Hematopoietic multipotent progenitor cell treated with erythropoietin and hydrocortisone succinate and interleukin-3 and kit ligand, for 4 days (in vitro differentiated cells): Measurements from ENCODE around the gene CLCN2.

ENCODE experiments used
- DNase-seq: peaks from one replicate; pipeline ENCODE4 v3.0.0-alpha.2; 2015

The CLCN2 gene

DNA sequence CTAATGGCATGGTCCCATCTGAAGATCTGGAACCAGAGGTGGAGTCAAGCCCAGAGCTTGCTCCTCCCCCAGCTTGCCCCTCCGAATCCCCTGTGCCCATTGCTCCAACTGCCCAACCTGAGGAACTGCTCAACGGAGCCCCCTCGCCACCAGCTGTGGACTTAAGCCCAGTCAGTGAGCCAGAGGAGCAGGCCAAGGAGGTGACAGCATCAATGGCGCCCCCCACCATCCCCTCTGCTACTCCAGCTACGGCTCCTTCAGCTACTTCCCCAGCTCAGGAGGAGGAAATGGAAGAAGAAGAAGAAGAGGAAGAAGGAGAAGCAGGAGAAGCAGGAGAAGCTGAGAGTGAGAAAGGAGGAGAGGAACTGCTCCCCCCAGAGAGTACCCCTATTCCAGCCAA lies 39.7 kb downstream of the CLCN2 start:
- DNase-seq = no peak

GRCh38 chr3:184320104-184320445 lies 41.3 kb downstream of the CLCN2 start:
- DNase-seq = peak; percentile 97

- DNase-seq = no peak
Measured at GRCh38 chr3:184317201-184317600, 44.2 kb downstream of the CLCN2 start.

GRCh38 chr3:184316792-184317191 lies 44.6 kb downstream of the CLCN2 start:
- no peak for DNase-seq

- DNase-seq = peak; percentile 23
Measured at GRCh38 chr3:184315871-184316661, 45.3 kb downstream of the CLCN2 start.

DNA sequence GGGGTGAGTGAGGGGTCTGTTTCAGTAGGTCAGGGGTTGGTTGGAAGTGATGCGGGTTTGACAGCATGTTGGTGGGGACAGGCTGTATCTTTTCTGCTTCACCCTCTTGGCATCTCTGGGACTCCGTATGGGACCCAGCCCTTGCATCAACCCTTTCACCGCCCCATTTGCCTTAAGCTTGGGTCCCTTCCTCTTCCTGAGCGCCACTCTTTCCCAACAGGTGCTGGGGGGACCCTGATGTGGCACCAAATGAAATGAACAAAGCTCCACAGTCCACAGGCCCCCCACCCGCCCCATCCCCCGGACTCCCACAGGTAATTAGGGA lies 45.9 kb downstream of the CLCN2 start:
- peak; percentile 59 for DNase-seq

DNA sequence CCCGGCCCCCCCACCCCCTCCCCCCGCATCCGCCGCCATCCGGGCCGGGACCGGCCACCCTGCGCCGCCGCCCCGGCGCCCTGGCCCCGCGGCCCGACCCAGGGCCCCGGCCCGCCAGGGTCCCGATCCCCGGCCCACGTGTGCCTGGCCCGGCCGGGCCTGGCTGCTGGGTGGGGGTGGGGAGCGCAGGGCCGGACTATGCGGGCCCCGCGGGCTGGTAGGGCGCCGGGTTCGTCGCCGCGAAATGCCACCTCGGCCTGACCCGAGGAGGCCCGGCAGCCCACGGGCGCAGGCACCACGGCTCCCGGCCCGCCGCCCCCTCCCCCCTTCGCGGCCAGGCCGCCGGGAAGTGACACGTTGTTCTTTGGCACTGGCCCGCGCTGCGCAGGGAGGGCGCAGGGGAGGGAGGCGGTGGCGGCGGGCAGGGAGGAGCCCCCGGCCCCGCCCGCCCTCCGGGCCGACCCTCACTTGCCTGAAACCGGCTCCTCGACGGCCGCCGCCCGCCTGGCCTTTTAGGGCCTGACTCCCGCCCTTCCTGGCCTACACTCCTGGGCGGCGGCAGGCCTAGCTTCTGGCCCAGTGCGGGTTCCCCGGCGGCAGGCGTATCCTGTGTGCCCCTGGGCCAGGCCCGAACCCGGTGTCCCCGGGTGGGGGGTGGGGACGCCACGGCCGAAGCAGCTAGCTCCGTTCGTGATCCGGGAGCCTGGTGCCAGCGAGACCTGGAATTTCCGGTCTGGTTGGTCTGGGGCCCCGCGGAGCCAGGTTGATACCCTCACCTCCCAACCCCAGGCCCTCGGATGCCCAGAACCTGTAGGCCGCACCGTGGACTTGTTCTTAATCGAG lies 46.5 kb downstream of the CLCN2 start:
- peak; percentile 91 for DNase-seq

DNA sequence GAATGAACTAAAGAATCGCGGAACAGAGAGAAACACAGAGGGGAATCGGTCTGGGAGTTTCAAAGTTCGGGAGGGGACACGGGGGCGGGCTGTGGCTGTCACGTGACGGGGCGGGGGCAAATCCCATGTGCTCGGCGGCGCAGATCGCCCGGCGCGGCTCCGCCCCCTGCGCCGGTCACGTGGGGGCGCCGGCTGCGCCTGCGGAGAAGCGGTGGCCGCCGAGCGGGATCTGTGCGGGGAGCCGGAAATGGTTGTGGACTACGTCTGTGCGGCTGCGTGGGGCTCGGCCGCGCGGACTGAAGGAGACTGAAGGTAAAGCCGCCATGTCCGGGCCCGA lies 47.1 kb downstream of the CLCN2 start, which contains the start of gene EIF4G1:
Gene EIF4G1, plus strand, starts transcription at position 244 of the 337 bp plus-strand sequence. CDS start 1,191 bp downstream, outside the sequence.
- peak; percentile 97 for DNase-seq

DNA sequence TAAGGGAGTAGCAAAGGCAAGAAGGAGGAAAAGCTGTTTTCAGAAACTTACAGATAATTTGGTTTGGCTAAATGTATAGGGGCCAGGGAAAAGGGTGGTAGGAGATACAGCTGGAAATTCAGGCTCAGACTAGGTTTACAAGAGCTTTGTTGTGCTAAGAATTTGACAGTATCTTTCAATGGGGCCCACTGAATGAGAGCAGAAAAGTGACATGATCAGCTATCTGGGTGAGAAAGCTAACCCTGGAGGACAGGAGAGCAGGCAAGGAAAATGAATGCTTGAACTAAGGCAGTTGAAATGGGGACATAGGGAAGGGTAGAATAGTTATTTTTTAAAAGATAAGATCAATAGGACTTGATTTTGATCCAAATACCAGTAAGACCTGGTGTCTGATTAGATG lies 49.8 kb downstream of the CLCN2 start:
- no peak for DNase-seq

GRCh38 chr3:184308744-184309143 lies 52.7 kb downstream of the CLCN2 start:
- DNase-seq = peak; percentile 29

DNA sequence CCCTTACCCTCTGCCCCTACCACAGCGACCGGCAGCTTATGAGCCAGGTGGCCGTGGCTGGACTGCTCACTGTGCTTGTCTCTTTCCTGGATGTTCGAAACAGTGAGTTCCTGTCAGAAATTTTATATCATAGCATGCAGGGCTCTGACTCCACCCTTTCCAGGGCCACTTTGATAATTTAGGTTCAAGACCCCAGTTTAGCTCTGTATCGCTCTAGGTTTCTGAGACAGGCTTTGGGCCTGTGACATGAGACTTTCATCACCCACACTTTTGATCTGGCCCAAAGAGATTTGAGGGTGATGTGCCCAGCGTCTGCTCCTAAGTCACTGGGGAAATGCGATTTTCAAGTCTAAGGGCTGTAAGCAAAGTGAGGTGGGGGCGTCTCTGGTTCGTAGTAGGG lies 53.5 kb downstream of the CLCN2 start:
- DNase-seq = no peak

GRCh38 chr3:184306341-184306972 lies 54.9 kb downstream of the CLCN2 start:
- DNase-seq = peak; percentile 80

GRCh38 chr3:184305577-184305976 lies 55.8 kb downstream of the CLCN2 start:
- DNase-seq = peak; percentile 66

GRCh38 chr3:184300378-184300720 lies 61.1 kb downstream of the CLCN2 start:
- DNase-seq = no peak

- peak; percentile 22 for DNase-seq
Measured at GRCh38 chr3:184299488-184300377, 61.7 kb downstream of the CLCN2 start.

- peak; percentile 99 for DNase-seq
Measured at GRCh38 chr3:184298759-184299487, 62.5 kb downstream of the CLCN2 start, which contains the start of gene PSMD2. TSS of gene PSMD2 (plus strand) at chr3:184299241. CDS start at chr3:184299267, 26 bp downstream.

DNA sequence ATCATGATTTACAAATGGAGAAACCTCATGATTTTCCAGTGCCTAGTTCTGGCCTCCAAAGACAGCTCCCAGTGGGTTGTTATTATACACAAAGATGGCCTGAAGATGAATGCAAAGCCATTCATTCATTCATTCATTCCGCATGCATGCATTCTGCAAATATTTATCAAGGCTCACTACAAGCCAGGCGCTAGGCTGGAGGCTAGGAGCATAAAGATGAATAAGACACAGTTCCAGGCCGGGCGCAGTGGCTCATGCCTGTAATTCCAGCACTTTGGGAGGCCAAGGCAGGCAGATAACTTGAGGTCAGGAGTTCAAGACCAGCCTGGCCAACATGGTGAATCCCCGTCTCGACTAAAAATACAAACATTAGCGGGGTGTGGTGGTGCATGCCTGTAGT lies 64.8 kb downstream of the CLCN2 start:
- DNase-seq = no peak
